Right ventricle myocardium superior (tissue), 1 donor: ENCODE data around the gene C3orf85. TPM values are rescaled to one million over a fixed set of nuclear protein-coding genes. Genes with fewer than 3 reads are reported as not detected.
"Not testable (repeated sequence)": the region's sequence is repeated elsewhere in the genome, so short reads cannot be mapped to it uniquely, and the experiment has no call there.

Source experiments
- ATAC-seq: fragments of 200-7000 bp; cut with Tn5 transposase; one replicate; pipeline ENCODE4 v1.9.1; 2020; ENCODE audit warnings: mild to moderate bottlenecking; ENCODE audit not compliant: poor library complexity
- DNase-seq: peaks from one replicate; pipeline ENCODE4 v3.0.0-alpha.2; 2020
- intact Hi-C: fragments of 100-400 bp; cut with DNase I; formaldehyde crosslinking; loops from one replicate; pipeline ENCODE4 v1.11.2; 2022
- long read RNA-seq: library from polyadenylated mRNA; unstranded; transcript quantifications from one replicate; pipeline ENCODE4 v2.0.0, GENCODE V29; 2021
- total RNA-seq: library from RNA; stranded (reverse); fragmentation: NEBNext Ultra II Directional; extraction: Animal tissue kit (Norgen Biotek cat#: 25700); gene quantifications from one replicate; pipeline ENCODE4 v1.2.1, GENCODE V29; 2021
- donor health status: DM: no; HTN: yes; CAD: no; lungs with severe emphysema.

C3orf85 gene, protein sequence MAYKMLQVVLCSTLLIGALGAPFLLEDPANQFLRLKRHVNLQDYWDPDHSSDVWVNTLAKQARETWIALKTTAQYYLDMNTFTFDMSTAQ
- total RNA-seq = not detected
- long read RNA-seq = 0 reads

DNA sequence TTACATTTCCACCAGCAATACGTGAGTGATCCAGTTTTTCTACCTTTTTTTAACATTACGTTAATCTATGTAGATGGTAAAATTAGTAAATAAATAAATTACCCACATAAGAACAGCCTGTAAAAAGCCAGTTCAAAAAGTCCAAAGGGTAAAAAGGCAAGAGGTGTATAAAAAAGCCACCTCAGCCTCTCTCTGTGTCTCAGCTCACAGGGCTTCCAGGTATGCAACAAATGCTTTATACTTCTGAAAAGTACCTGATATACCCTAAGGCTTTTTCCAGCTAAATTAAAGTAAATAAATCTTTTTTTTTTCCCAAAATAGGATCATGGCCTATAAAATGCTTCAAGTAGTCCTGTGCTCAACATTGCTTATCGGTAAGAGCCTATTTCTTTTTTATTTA, at the start of gene C3orf85:
C3orf85 (plus strand) TSS at position 197 of the 400 bp plus-strand sequence; CDS start at position 326, 129 bp downstream.
- ATAC-seq = no peak
- intact Hi-C loops = no loop called here

DNA sequence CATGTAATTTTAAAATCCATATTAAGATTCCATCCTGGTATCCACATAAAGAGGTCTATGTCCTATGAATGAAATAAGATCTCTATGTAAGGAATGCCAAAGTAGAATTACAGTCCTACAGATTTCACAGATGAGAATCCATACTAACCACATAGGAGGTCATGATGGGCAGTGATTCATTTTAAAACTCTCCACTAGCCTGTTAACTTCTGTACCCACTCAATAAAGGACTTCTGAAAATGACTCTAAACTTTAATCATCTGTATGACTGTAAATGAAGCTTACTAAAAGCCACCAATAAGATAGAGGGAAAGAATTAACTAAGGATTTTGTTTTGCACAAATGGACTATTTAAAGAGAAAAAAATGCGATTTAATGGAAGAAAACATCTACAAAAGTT, 47.3 kb upstream of the C3orf85 start:
- no peak for DNase-seq
- no peak for ATAC-seq
- intact Hi-C loops = loop anchor here (10.0 kb wide), 1 partner anchor 64 kb away; no protein-coding TSS in a partner anchor

More for the DNA sequence above, at the start of gene C3orf85:
- no peak for DNase-seq

DNA sequence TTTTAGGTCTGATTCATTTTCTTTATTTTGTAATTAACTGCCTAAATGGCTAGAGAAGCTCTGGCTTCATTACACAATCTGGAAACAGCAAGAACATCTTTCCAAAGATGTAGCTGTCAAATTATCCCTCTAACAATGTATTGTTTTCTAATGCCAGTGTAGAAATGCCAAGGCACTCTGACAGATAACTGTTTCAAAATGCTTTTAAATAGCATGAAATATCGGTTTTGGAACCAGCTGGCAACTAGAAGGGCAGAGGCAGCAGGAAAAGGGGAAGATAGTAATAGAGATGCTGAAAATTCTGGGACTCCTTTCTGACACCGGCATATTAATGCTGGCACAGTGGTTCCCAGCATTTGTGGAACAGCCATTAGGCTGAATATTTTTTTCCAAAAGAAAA, 44.7 kb upstream of the C3orf85 start:
- ATAC-seq (no peak), DNase-seq (no peak)
- intact Hi-C loops = no loop called here

DNA sequence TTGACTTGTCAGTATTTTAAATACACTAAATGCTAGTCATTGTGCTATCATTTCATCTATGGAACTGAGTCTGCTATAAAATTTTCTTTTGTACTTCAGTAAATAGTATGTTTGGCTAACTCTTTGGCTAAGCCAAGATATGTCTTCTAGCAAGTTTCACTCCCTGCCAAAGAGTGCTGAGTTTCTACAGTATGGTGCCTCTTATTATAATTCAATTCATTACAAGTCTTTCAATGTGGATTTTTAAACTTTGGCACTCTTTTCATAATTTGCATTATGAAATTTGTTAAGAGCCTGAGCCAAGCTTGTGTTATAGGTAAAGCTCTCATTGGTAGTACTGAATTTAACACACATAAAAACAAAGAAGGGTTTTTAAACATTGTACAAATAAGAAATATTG, 43.0 kb upstream of the C3orf85 start:
- intact Hi-C loops = no loop called here
- DNase-seq (no peak), ATAC-seq (no peak)

DNA sequence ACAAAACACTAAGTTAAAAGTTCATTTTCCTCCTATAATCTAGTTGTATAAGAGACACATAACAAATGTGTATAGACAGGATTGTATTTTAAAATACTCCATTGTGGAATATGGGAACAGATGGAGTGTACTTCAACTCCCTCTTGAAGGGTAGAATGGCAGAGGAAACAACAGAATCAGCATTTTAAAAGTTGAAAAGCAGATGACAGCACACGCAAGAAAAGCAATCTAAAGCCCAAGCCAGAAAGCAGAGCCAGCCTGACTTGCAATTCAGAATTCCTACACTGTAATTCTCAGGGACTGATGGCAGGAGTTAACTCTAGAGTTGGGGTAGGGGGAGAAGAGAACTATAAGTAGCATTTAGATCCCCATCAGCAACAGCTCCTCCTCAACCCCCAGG, 41.4 kb upstream of the C3orf85 start:
- no peak for ATAC-seq
- DNase-seq = no peak
- intact Hi-C loops = no loop called here

DNA sequence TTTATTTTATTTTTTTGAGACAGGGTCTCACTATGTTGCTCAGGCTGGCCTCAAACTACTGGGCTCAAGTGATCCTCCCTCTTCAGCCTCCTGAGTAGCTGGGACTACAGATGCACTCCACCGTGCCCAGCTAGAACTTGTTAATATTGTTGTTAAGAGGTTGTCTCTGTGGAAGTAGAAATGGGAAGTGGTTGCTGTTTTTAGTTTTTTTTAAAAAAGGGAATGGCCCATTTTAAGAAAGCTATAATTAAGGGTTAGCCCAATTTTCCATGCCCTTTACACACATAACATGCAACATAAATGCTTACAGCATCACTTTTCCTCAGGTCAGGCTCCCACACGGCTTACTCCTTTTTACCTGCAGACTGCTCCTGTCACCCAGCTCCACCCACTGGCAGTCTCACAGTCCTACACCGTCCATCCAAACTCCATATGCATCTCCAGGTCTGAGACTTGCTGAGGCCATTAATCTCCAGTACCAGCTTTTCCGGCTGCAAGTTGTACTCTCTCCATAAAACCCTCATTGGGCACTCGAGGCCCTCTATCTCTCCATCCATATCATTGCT, 38.4 kb upstream of the C3orf85 start:
- ATAC-seq (no peak), DNase-seq (no peak)
- intact Hi-C loops = no loop called here

DNA sequence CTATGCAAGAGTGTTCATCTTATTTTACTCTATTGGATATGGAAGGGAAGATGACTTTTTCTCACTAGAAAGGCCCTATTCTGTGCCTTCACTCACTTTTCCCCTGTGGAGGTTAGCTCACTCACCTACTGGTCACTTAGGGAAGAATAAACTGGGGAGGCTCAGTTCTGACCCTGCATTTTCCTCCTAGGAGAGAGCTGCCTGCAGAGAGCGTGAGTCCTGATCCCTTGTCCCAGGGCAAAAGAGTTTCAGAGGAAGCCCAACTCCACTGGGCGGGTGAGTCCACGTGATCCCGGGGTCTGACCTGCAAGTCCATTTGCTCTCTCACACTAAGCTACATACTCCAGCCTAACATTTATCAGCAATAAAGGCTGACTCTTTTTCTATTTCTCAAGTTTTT, 26.9 kb upstream of the C3orf85 start:
- DNase-seq (no peak), ATAC-seq (no peak)
- intact Hi-C loops = no loop called here

DNA sequence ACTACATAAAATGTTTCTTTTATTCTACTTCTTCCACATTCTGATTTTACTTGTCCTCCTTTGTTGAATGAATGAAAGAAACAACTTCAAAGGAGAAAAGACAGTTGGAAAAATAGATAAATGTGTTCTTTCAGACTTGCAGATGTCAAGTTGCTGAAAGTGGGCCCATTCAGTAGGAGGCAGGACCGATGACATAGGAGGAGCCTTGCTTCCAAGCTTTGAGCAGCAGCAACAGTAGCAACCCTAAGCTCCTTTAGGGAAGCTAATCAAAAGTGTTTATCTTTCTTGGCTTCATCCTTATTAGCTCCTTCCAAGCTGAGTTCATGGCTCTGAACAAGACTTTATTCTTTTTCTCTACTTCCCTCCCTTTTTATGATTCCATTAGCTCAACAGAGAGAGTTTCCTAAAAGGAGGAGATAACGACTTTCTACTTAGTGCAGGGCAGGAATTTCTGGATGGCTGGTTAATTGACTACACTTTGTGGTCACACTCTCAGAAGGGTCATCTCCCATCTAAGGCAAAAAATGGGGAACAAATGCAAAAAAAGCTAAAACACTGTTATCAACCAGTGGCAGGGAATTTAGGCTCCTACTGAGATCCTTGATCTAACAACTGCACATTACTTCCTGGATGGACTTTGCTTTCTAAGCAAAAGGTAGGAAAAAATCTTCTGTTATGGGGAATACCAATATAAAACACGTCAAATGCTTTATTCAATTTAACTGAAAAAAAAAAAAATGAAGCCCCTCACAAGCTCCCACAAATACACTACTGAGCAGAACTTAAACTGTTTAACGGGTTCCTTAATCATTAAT, 23.4 kb upstream of the C3orf85 start:
- no peak for DNase-seq
- no peak for ATAC-seq

DNA sequence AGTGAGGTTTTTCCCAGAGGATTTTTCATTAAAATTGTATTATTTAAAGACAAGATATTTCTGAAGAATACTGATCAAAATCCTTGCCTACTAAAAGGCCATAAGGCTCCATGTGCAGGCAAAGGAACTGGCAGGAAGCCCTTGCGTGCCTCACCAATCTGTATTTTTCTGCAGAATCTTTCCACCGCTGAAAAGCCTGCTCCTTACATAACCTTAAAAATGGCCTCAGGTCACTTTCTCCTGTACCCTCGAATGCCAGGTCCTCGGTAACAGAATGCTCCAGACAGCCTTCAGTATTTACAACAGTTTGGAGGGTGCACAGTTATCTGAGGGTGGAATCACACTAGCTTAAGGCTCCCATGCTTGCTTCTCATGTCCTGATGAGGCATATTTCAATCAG, 21.8 kb upstream of the C3orf85 start:
- intact Hi-C loops = no loop called here
- DNase-seq = no peak
- ATAC-seq = no peak

More for the DNA sequence above, 23.4 kb upstream of the C3orf85 start:
- intact Hi-C loops = no loop called here

DNA sequence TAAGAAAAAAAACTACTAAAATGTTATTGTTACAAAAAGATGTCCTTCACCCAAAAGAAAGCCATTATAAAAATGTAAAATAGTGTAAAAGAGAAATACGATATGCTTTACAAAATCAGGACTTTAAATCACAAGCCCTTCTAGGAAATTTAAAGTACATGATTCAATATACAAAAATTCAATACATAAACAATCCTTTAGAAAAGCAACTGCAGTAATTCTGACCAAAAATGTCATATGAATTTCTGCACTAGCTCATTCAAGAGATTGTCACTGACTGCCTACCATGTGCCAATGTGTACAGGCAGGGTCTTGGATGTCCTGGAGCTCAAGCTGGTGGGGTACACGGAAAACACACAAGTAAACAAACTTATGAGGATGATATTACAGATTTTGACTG, 21.1 kb upstream of the C3orf85 start:
- DNase-seq = no peak

DNA sequence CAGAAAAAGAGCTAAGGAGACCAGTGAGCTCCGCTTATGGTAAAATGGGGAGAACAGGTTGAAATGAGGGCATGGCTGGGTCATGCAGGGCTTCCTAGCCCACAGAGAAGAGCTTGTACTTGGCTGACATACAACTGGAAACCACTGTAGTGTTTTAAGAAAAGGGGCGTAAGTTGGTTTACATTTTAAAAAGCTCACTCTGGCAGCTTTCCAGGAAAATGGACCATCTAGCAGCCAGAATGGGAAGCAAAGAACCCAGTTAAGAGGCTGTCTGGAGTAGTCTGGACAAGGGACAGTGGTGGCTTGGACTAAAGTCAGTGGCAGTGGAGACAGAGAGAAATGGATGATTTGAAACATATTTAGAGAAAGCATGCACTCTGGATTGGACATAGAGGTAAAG, 20.5 kb upstream of the C3orf85 start:
- ATAC-seq (no peak), DNase-seq (no peak)

More for the DNA sequence above, 21.1 kb upstream of the C3orf85 start:
- intact Hi-C loops = no loop called here
- no peak for ATAC-seq

DNA sequence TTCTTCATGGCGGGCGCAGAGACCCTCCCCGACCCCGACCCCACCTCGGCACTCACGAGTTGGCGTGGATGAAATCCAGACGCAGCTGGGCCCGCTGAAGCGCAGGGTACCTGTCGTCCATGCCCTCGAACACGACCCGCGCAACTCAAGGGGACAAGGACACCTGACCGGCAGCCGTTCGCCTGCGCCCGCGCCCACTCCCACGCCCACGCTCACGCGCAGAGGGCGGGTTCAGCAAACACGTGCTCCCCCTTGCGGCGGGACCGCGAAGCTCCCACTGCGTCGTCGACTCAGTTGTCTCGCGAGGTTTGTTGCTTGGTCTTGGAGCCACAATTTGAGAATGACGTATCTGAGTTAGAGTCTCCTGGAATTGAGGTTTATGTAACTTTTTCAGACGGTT, 18.6 kb upstream of the C3orf85 start, which contains the start of gene MORC1:
MORC1 (minus strand) TSS at position 196 of the 400 bp plus-strand sequence; CDS start at position 121, 75 bp downstream.
- ATAC-seq (no peak), DNase-seq (no peak)
- intact Hi-C loops = no loop called here

More for the DNA sequence above, 20.5 kb upstream of the C3orf85 start:
- intact Hi-C loops = no loop called here

DNA sequence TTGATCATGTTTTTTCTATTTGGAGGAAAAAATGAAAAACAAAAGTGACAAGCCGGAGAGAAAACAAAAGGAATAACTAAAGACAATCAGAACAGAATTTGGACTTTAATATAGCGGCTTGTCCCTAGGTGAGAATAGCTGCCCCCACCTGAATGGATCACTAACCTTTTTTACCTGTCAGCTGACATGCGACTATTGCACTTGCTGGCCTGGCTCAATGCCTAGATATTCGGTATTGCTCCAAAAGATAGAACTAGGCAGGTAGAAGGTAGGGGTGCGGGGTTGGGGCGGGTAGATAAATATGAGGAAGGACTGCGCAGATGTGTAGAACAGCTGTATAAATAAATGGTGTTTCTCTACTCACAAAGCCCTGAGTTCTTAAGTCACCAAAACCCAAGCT, 17.9 kb upstream of the C3orf85 start:
- DNase-seq (no peak), ATAC-seq (no peak)
- intact Hi-C loops = no loop called here

DNA sequence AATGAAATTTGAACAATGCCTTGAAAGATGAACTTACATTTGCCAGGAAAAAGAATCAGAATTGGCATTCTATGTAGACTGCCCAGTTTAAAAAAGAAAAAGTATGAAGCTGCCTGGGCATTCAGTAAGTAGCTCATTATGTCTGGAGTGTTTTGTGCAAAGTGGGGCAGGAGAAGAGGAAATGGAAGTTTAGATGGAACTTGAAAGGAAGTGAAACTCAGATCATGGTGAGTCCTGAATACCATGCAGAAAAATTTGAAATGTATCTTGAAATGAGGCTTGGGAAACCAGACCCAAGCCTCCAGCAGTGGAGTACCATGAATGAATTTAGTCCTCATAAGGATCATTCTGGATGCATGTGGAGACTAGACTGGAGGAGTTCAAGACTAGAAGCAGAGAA, 13.8 kb upstream of the C3orf85 start:
- intact Hi-C loops = no loop called here
- no peak for ATAC-seq
- no peak for DNase-seq

DNA sequence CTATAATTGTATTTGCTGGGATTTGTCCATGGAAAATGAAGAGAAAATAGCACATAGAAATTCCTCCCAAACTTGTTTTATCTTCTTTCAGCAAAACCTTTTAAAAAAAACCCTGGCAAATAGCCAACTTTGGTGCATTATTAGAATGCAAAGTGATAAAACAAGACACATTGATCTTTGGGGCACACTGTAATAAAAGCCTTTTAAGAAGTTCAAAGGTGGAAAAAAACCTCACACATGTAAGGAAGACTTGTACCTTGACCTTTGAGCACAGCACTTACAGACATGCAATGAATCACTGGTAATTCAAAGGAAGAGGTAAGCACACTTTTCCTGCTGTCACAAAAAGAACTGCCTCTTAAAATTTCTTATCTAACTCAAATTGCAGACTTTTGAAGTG, 10.6 kb upstream of the C3orf85 start:
- no peak for DNase-seq
- ATAC-seq = no peak
- intact Hi-C loops = no loop called here

DNA sequence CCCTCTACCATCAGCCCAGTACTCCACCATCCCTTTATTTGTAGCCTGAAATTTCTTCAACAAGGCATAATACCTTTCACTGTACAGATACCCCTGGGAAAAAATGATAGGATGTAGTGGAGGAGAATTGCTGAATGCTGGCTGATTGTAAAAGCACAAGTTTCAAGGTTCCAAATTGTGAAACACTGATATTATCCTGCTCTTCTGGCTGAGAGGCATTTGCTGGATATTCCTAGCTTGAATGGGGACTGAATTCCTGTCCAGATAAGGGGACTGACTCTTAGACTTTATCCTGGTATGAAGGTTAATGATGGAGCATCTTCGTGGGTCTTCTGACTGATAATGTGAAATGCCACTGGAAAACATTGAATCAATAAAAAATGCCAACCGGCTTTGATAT, 9.0 kb upstream of the C3orf85 start:
- intact Hi-C loops = no loop called here
- ATAC-seq (no peak), DNase-seq (no peak)

DNA sequence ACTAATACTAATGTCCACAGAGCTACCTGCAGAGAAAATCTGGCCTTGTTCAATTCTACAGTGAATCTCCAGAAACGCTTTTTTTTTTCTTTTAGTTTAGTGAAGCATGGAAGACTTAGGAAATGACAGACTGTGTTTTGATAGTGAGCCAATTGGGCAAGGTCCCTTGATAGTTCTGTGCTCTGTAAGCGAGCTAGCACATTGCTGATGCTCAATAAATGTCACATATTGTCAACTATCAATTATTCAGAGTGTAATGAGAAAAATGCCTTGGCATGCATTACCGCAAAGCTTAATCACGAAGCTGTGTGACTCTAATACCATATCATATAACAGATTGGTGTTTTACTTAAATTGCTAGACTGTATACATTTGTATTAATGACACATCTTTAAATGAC, 5.2 kb upstream of the C3orf85 start:
- DNase-seq (no peak), ATAC-seq (no peak)
- intact Hi-C loops = no loop called here

DNA sequence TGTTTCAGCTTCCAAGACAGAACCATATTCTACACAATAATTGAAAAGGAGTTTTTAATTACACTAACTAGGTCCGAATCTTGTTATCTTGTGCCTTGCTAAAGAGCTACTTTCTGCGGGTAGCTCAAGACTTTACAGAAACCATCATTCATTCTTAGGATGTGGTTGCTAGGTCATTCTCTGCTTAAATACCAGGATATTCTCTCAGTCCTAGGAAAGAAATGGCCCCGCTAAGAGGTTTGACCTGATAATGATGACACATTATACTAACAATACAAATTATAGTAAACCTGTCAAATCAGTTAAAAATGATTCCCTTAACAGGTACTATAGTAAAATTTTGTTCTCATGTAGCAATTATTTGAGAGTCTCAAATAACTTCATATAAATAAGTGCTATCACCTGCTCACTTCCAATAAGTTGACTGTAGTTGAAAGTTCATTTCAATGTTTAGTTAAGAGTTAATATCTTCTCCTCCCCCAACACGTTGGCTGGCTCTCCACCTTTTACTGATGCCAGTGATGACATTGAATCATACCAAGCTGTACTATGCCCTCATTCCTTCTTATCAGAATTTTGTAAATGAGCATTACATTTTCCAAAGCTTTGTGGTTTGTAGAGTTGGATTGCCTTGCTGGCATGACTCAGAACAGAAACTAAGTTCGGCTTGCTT, 3.6 kb upstream of the C3orf85 start:
- no peak for ATAC-seq
- intact Hi-C loops = no loop called here

DNA sequence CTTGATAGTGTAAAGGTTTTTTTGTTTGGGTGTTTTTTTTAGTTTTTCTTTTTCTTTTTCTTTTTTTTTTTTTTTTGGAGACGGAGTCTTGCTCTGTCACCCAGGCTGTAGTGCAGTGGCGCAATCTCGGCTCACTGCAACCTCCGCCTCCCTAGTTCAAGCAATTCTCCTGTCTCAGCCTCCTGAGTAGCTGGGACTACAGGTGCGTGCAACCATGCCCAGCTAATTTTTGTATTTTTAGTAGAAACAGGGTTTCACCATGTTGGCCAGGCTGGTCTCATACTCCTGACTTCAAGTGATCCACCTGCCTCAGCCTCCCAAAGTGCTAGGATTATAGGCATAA, 3.1 kb upstream of the C3orf85 start:
- DNase-seq, intact Hi-C loops, ATAC-seq: not testable (repeated sequence)

More for the DNA sequence above, 3.6 kb upstream of the C3orf85 start:
- no peak for DNase-seq

DNA sequence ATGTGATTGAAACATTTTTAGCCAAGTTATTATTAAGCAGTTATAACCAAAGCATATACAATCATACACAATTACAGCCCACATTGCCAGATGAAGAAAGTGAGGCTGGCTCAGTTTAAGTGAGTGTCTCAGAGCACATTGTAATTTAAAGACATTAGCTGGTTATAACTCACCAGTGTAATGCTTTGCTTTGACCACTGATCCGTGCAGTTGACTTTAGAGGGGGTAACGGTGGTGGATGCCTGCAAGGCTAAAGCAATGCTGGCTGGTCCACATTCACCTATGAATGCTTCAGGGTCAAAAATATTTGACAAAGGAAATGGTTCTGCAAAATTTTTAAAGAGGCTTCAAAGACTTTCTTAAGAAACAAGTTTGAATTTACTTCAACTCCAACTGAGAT, 1.2 kb downstream of the C3orf85 start:
- no peak for ATAC-seq
- no peak for DNase-seq
- intact Hi-C loops = no loop called here
